NCI-H510A (cell line): ENCODE measurements around the gene FOXL1.

Source experiments
- DNase-seq: peaks from one replicate; lab custom pipeline; 2025; lab: John Stamatoyannopoulos, UW

The FOXL1 gene

GRCh38 chr16:86578061-86578599 lies at the start of gene FOXL1:
TSS of gene FOXL1 (plus strand) at chr16:86578549. CDS start at chr16:86578724, 175 bp downstream.
- no peak for DNase-seq

- DNase-seq: no peak
Observed at GRCh38 chr16:86529160-86529559, 49.2 kb upstream of the FOXL1 start.

DNA sequence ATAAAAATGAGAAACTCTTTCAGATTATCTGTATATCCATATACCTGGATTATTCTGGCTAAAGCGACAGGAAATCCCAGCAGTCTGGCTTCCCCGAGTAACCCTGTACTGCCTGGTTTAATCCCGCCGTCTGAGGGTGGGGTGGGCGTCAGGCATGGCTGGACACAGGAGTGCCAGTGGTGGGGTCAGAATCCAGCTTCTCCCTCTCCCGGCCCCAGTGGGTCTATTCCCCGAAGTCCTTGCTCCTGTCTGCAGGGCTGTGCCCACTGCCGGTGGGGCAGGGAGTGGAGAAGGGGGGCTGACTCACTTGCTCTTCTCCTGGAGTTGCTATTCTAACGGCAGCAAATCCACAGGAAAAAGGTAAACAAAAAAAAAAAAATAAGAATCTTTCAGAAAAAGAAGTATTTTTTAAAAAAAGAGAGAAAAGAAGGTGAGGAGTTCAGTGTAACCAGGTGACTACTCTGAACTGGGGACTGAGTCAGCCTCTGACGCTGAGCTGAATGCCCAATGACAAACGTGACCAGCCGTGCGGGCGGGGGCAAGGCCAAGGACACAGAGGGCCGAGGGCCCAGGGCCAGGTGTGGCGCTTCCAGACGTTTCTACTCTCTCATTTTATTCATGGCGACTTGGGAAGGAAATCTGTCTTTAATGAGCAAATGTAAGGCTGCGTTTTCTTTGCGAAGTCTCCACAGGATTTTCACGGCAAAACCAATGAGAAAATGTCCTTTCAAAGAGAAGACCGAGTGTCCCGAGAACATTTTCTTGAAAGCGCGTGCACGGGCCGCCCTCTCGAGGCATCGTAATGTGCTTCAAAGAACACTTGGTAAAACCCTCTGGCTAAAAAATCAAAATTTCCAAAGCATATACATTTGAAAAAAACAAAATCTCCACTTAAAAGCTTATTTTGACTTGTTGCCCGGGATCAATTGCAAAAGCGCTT lies 47.8 kb upstream of the FOXL1 start:
- no peak for DNase-seq

DNA sequence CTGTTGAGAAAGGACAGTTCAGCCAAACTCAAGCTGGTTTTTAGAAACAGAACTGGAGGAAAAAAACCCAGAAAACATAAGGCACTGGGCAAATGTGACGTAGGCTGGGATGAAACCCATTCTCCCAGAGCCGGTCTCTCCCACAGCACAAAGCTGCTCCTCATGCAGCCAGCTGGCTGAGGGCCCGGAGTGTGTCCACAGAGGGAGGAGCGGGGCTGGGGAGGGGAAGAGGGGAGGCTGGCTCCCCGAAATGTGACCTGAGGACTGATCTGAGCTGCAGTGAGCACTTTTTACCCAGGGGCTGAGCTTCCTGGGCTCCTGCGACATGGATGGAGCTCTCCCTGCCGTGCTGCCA lies 47.2 kb upstream of the FOXL1 start:
- no peak for DNase-seq

DNA sequence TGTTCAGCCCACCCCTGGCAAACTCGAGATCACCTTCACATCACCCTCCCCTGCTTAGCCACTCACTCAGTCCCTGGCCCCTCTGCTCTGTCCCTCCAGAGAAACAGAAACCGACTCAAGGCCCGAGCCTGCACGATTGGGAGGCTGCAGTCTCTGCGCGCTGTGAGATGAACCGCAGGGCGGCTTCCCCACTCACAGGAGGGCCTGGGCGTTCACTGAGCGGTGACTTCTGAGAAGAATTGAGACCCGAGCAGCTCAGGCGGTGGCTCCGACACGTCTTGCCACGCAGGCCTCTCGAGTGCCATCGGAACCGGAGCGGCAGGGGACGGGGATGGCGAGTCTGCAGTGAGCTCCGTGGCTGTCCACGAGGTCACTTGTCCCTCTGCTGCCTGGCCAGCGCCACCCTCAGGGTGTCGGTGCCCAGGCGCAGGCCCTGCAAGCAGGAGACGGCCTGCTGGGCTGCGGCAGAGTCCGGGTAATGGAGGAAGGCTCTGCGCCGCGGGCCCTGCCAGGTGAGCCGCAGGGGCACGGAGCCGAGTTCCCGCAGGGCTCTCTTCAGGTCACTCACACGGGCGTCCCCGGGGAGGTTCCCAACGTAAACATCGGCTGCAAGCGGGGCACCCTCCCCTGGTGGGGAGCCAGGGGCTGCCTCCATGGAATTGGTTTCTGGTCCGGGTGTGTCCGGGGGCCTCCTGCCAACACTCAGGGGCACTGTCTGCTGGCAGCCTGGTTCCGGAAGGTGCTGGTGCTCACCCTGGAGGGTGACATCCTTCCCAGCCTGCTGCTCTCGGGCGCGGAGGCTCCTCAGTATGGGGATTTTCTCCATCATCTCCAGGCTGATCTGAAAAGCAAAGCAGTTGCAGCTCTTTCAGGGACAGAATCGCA lies 46.5 kb upstream of the FOXL1 start:
- DNase-seq: no peak

DNA sequence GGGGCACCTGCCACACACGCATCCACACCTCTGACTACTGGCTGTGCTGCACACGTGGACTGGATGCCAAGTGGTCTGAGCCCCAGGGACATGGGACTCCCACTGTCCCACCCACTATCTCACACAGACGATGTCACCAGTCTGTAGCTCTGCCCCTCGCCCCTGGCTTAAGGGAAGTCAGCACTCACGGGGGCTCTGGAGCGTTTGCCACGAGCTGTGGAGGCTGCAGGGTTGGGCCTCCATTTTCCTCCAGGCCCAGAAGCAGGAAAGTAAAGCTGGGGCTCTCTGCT lies 45.9 kb upstream of the FOXL1 start:
- DNase-seq: no peak

DNA sequence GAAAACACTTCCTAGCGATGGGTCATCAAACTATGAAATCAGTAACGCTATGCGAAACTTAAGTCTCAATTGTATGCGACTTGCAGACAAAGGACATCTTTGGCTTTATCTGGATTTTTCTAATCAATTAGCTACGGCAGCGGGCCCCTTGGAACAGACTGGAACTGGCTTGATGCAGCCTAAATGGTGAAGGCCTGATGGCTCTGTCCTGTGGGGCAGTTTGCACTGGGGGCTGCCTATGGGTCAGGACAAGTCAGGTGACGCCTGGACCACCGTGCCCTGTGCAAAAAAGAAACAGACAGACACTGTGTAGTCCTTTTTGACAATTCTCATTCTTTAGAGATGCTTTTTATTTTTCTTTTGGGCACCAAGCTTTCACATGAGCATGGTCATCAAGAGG lies 45.3 kb upstream of the FOXL1 start:
- no peak for DNase-seq

DNA sequence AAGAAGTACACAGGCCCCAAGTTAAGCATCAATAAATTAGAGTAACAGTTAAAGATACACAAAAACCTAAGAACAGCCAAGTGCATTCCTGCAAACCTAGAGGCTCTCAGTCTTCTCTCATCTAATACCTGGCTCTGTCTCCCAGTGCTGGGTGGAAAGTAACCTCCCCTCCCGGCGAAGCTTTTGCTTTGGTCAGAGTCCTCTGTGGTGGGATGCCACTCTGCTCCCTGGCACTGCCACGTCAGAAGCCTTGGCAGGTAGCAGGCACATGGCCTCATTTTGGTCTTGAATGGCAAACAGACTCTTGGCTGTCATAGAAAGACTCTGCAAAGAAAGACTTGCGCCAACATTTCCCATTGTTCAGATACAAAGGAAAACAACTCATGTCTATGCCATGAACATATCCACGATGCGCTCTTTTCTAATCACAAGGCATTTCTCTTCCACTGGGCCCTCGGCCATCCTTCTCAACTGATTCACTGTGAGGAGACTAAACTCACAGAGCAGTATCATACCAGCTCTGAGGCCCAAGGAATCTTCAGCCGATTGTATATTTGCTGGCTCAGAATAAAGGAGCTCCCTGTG lies 44.5 kb upstream of the FOXL1 start:
- DNase-seq: no peak

GRCh38 chr16:86534779-86535615 lies 43.4 kb upstream of the FOXL1 start:
- no peak for DNase-seq

GRCh38 chr16:86536621-86537020 lies 41.7 kb upstream of the FOXL1 start:
- no peak for DNase-seq

DNA sequence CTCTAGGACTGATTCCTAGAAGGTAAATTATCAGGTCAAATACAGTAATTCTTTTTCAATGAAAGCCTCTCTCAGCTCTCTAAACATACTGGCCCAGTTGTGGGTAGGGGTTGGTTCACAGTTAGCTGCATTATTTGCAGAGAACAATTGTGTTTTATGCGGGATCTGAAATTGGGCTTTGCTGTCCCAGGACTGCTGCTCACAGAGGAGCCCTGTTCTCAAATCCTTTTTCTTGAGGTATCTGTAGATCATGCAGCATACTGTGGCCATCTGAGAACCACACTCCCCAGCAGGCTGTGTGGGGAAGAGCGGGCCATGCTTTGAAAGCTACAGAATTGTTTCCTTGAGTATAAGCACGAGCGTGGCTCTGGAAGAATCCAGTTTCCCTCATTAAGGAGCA lies 40.9 kb upstream of the FOXL1 start:
- DNase-seq: no peak

GRCh38 chr16:86538196-86538780 lies 40.1 kb upstream of the FOXL1 start:
- no peak for DNase-seq

GRCh38 chr16:86540894-86541293 lies 37.5 kb upstream of the FOXL1 start:
- no peak for DNase-seq

DNA sequence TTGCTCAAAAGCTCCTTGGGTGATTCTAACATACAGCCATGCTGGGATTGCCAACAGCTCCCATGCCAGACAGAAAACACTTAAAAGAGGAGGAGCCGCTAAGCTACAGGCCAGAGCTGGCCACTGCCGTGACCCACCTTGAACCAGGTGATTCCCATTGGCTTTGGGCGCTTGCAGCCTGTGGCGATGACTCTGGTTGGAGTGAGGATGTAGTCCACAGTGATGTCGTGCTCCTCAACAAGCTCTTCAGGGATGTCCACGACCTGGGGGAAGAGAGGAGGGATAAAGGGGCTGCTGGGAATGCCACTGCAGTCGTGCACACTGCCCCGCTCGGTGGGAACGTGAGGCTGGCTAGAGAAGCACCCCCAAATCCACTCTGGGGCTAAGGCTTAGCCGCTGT lies 36.8 kb upstream of the FOXL1 start:
- DNase-seq: no peak

- no peak for DNase-seq
Observed at GRCh38 chr16:86542756-86543750, 35.3 kb upstream of the FOXL1 start.

DNA sequence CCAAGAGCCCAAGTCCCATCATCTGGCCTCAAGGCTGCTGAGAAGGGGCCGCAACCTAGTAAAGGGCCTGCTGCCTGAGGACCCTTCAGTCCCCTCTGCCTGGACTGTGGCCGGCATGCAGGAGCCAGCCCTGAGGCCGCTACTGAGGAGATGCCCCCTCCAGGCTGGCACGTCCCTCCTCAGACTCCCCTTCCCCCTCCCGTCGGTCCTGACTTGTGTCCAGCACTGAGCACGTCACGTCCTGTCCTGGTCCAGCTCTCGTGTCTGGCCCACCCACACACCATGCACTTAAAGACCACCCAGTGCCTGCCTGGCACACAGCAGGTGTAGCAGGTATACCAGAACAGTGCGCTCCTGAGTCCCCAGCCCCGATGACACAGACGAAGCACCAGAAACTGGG lies 32.9 kb upstream of the FOXL1 start:
- no peak for DNase-seq

DNA sequence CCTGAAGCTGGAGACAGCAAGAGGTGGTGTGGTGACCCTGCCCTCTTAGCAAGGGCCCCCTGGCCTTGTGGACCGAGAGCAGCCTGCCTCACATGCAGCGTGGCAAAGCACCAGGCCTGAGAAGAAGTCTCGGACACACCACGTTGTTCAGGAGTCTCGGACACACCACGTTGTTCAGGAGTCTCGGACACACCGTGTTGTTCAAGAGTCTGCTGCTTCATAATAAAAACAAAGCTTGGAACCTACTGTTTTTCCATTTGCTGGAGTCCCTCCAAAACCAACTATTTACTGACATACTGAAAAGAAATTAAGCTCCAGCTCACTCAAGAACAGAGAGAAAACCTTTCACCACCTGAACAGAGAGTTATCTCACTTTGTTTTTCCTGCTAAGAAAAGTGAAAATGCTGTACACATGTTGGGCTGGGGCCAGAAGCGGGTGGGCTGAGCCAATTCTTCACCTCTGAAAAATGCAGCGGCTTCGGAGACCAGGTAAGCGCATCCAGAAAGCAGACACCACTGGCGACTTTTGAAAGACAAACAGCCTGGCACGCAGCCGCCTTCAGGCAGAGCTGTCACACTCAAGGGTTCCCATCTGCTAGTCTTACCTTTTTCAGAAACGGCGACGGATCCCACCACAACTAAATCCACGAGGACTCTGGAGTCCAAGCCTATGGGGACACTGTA lies 32.3 kb upstream of the FOXL1 start:
- no peak for DNase-seq

DNA sequence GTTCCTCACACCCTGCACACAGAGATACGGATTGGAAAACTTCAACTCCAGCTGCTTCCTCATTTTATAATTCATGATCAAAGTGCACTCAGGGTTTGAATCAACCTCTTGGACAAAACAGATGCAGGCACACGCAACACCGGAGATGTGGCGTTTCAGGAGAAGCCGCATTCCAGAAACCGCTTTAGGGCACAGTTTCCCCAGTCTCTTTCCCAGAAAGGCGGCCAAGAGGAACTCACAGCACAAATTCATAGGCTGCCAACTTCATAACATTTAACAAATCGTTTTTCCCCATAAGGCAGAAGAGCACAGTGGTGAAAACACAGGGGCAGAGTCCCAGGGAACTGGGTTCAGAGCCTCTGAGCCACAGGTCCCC lies 31.7 kb upstream of the FOXL1 start:
- no peak for DNase-seq

DNA sequence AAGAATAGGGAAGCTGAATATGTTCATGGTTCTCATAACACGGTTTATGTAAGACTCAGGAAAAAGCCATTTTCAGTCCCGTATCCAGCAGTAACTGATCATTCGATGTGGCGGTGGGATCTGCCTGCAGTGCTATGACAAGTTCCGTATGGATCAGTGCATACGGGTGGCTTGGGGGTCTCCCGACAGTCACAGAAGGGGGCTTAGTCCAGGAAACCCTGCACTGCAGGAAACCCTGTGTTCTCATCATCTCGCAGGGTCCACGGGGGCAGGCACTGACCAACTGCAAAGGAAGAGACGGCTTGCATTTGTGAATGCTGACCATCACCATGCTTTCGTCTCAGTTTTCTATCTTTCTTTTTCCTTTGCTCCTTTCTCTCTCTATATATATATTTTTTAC lies 31.1 kb upstream of the FOXL1 start:
- DNase-seq: no peak
